Testis (tissue), 3 donors: ENCODE results near the gene THPO. TPM values are rescaled to one million over a fixed set of nuclear protein-coding genes. Genes with fewer than 3 reads are reported as not detected.

Source experiments
- DNase-seq: peaks from one replicate; pipeline ENCODE4 v3.0.0-alpha.2; 2019
- H3K27ac ChIP-seq, 2 donors: fragments of 200-600 bp; sonication (generic); one replicate each; pipeline ENCODE4 v1.5.1; 2019
- H3K27me3 ChIP-seq: fragments of 200-600 bp; sonication (generic); one replicate; pipeline ENCODE4 v1.5.1; 2019
- H3K36me3 ChIP-seq: fragments of 200-600 bp; sonication (generic); one replicate; pipeline ENCODE4 v1.5.1; 2017; ENCODE audit warnings: low read depth; ENCODE audit errors: missing control alignments
- H3K4me1 ChIP-seq: fragments of 200-600 bp; sonication (generic); one replicate; pipeline ENCODE4 v1.5.1; 2019
- H3K4me3 ChIP-seq, 2 donors: fragments of 200-600 bp; sonication (generic); one replicate each; pipeline ENCODE4 v1.5.1; 2017 to 2019
- H3K9me3 ChIP-seq: fragments of 200-600 bp; sonication (generic); one replicate; pipeline ENCODE4 v1.5.1; 2017
- CTCF ChIP-seq, 3 experiments: fragments of 450-650 bp in 2 of 3; fragments of 200-600 bp in 1 of 3; sonication (generic) in 1 of 3; IDR thresholded peaks; one replicate each; pipeline ENCODE4 v1.5.1; 2016 to 2019; ENCODE audit warnings: antibody characterized with exemption in 3 of 3, mild to moderate bottlenecking in 2 of 3, moderate library complexity in 1 of 3
- POLR2A ChIP-seq: fragments of 450-650 bp; IDR thresholded peaks from one replicate; pipeline ENCODE4 v1.6.1; 2017; ENCODE audit warnings: antibody characterized with exemption, mild to moderate bottlenecking, moderate library complexity
- WGBS, 2 donors: methylation state at CpG; one replicate each; pipeline ENCODE4 v1.1.5; 2018; 5-methylcytosine and 5-hydroxymethylcytosine counted together
- intact Hi-C: fragments of 100-400 bp; cut with DNase I; formaldehyde crosslinking; loops from one replicate; pipeline ENCODE4 v1.15.1; 2023; ENCODE audit warnings: low total_unique reads
- polyA plus RNA-seq: library from polyadenylated mRNA; stranded (reverse); fragments of 350-450 nt; fragmentation: Illumina TruSeq; extraction: RNeasy Lipid Tissue Mini Kit (QIAGEN cat#74804); gene quantifications from one replicate; pipeline ENCODE4 v1.2.3, GENCODE V29; 2014; ENCODE audit warnings: low read depth, low replicate concordance; ENCODE audit not compliant: insufficient read depth
- total RNA-seq, 2 donors: library from RNA; depleted of rRNA; stranded (reverse); fragments of >200 nt; gene quantifications; one replicate each; pipeline ENCODE4 v1.2.3, GENCODE V29; 2016

THPO gene
- total and polyA plus RNA-seq, 3 donors from 2014 or later: 0.71 to 7.6 (median 0.93) TPM

- Histone ChIP-seq H3K9me3 (no peaks in the 10 kb centered on the region), H3K4me3 (no peak overlapping the region), H3K36me3 (no peaks in the 10 kb centered on the region), H3K27ac (no peak overlapping the region), H3K4me1 (no peaks in the 10 kb centered on the region), H3K27me3 (no peaks in the 10 kb centered on the region)
- DNase-seq: no peak
- intact Hi-C loops: no loop called here
- 82 to 92% methylated on average over 7 to 8 of the region's 8 CpGs for WGBS, 2 donors
- TF ChIP-seq POLR2A: no peak
- no peak for TF ChIP-seq CTCF (IDR thresholded peaks at IDR 0.05)
These were observed 31.4 kb upstream of the THPO start for GRCh38 chr3:184409331-184409926.

GRCh38 chr3:184405075-184406030 is 27.3 kb upstream of the THPO start:
- no peak for TF ChIP-seq POLR2A
- H3K36me3 ChIP-seq: no peaks in the 10 kb centered on the region
- WGBS, 2 donors: 70 to 76% methylated on average over 20 of the region's 20 CpGs
- no peaks in the 10 kb centered on the region for H3K9me3 ChIP-seq
- H3K4me1 ChIP-seq: no peaks in the 10 kb centered on the region
- no peaks in the 10 kb centered on the region for H3K27me3 ChIP-seq
- intact Hi-C loops: no loop called here
- no peak overlapping the region for H3K27ac ChIP-seq
- no peak overlapping the region for H3K4me3 ChIP-seq
- no peak for DNase-seq

- DNase-seq: no peak
- H3K27ac ChIP-seq: no peak overlapping the region
These were observed 21.4 kb upstream of the THPO start for GRCh38 chr3:184399410-184399809.

GRCh38 chr3:184395320-184395660 is 17.3 kb upstream of the THPO start:
- 78 to 93% methylated on average over 2 to 5 of the region's 5 CpGs for WGBS, 2 donors
- Histone ChIP-seq H3K4me3 (no peak overlapping the region), H3K9me3 (no peaks in the 10 kb centered on the region), H3K27ac (no peak overlapping the region), H3K4me1 (no peaks in the 10 kb centered on the region), H3K36me3 (no peaks in the 10 kb centered on the region), H3K27me3 (no peaks in the 10 kb centered on the region)
- intact Hi-C loops: no loop called here
- DNase-seq: no peak
- TF ChIP-seq CTCF (IDR thresholded peaks at IDR 0.05) (no peak), POLR2A (no peak)

More at GRCh38 chr3:184399410-184399809, 21.4 kb upstream of the THPO start:
- H3K36me3 ChIP-seq: no peaks in the 10 kb centered on the region
- WGBS, 2 donors: 37 to 42% methylated on average over 9 of the region's 9 CpGs
- no peaks in the 10 kb centered on the region for H3K9me3 ChIP-seq
- no peaks in the 10 kb centered on the region for H3K4me1 ChIP-seq
- H3K27me3 ChIP-seq: no peaks in the 10 kb centered on the region
- intact Hi-C loops: no loop called here
- TF ChIP-seq CTCF (IDR thresholded peaks at IDR 0.05) (no peak), POLR2A (no peak)
- no peak overlapping the region for H3K4me3 ChIP-seq

- 88% methylated on average over 3 of the region's 3 CpGs for WGBS, 2 donors
- Histone ChIP-seq H3K36me3 (no peaks in the 10 kb centered on the region), H3K4me1 (no peaks in the 10 kb centered on the region), H3K4me3 (no peak overlapping the region), H3K9me3 (no peaks in the 10 kb centered on the region), H3K27ac (no peak overlapping the region), H3K27me3 (no peaks in the 10 kb centered on the region)
- intact Hi-C loops: no loop called here
- no peak for TF ChIP-seq CTCF (IDR thresholded peaks at IDR 0.05)
- TF ChIP-seq POLR2A: no peak
- DNase-seq: no peak
These were observed 13.3 kb upstream of the THPO start for GRCh38 chr3:184391266-184391665.
